SK-N-SH treated with all-trans-retinoic acid at 6 μM for 48 hours (cell line): Measurements from ENCODE around the gene SLX4IP.

Source experiments
- ARNTL ChIP-seq: fragments of 450-650 bp; formaldehyde crosslinking; IDR thresholded peaks from 2 replicates; pipeline ENCODE4 v1.5.0; 2020; ENCODE audit warnings: low read depth, mild to moderate bottlenecking, moderate library complexity, borderline replicate concordance
- CREB5 ChIP-seq: fragments of 250-450 bp; sonication (Bioruptor Pico); IDR thresholded peaks from 2 replicates; pipeline ENCODE4 v1.5.1; 2020; ENCODE audit warnings: low read depth, mild to moderate bottlenecking, moderate library complexity
- CSDC2 ChIP-seq: fragments of 250-450 bp; sonication (Bioruptor Pico); IDR thresholded peaks from 2 replicates; pipeline ENCODE4 v1.5.0; 2020; ENCODE audit warnings: mild to moderate bottlenecking, moderate library complexity
- ESRRG ChIP-seq: fragments of 250-450 bp; sonication (Bioruptor Pico); IDR thresholded peaks from 2 replicates; pipeline ENCODE4 v1.6.1; 2021; ENCODE audit warnings: mild to moderate bottlenecking
- ISL1 ChIP-seq: fragments of 250-450 bp; sonication (Bioruptor Pico); IDR thresholded peaks from 2 replicates; pipeline ENCODE4 v2.1.2; 2022; ENCODE audit warnings: mild to moderate bottlenecking, moderate library complexity
- OSR1 ChIP-seq: fragments of 250-450 bp; sonication (Bioruptor Pico); IDR thresholded peaks from 2 replicates; pipeline ENCODE4 v1.8.0; 2022; ENCODE audit warnings: moderate library complexity, mild to moderate bottlenecking, inconsistent platforms
- POU6F1 ChIP-seq: fragments of 250-450 bp; sonication (Bioruptor Pico); IDR thresholded peaks from 2 replicates; pipeline ENCODE4 v1.8.0; 2021; ENCODE audit warnings: low read depth, mild to moderate bottlenecking, moderate library complexity, borderline replicate concordance
- SNAI2 ChIP-seq: fragments of 250-450 bp; sonication (Bioruptor Pico); IDR thresholded peaks from 2 replicates; pipeline ENCODE4 v1.5.0; 2020; ENCODE audit warnings: mild to moderate bottlenecking, moderate library complexity
- ZFP3 ChIP-seq: fragments of 250-450 bp; sonication (Bioruptor Pico); IDR thresholded peaks from 2 replicates; pipeline ENCODE4 v1.5.0; 2020; ENCODE audit warnings: mild to moderate bottlenecking, moderate library complexity
- ZFP30 ChIP-seq: fragments of 450-650 bp; formaldehyde crosslinking; IDR thresholded peaks from 2 replicates; pipeline ENCODE4 v1.5.0; 2022; ENCODE audit warnings: mild to moderate bottlenecking, moderate library complexity
- ZNF565 ChIP-seq: fragments of 450-650 bp; formaldehyde crosslinking; conservative IDR thresholded peaks from 2 replicates; pipeline ENCODE4 v1.5.0; 2020; ENCODE audit warnings: low read depth, mild to moderate bottlenecking, moderate library complexity
- ZNF70 ChIP-seq: fragments of 450-650 bp; formaldehyde crosslinking; IDR thresholded peaks from 2 replicates; pipeline ENCODE4 v1.5.0; 2020; ENCODE audit warnings: mild to moderate bottlenecking, moderate library complexity

GRCh38 chr20:10609276-10609675 is 174.2 kb downstream of the SLX4IP start:
- TF ChIP-seq ZFP3 (CRISPR knock-in tag) (no peak), POU6F1 (CRISPR knock-in tag) (no peak), ESRRG (no peak), OSR1 (no peak), CSDC2 (CRISPR knock-in tag) (no peak), SNAI2 (no peak), ISL1 (no peak), CREB5 (CRISPR knock-in tag) (no peak), ZFP30 (CRISPR knock-in tag) (no peak), ARNTL (CRISPR knock-in tag) (no peak), ZNF70 (CRISPR knock-in tag) (no peak), ZNF565 (no peak)
